ENCODE data around the gene DLEC1.

- TF ChIP-seq YY1 (IDR thresholded peaks at IDR 0.05; ENCODE audit: insufficient read depth, insufficient read length), result no peak
- TF ChIP-seq ZNF274 (IDR thresholded peaks at IDR 0.05; ENCODE audit: low read depth, low read length), result no peak
- TF ChIP-seq SUZ12 (IDR thresholded peaks at IDR 0.05; ENCODE audit: extremely low read depth, insufficient read depth, insufficient read length), result no peak
These were observed 41.7 kb upstream of the DLEC1 start for GRCh38 chr3:37997342-37997741.

All from NT2/D1 (cell line).